AG09319 (cell line): ENCODE results near the gene CEP104.

Source experiments
- DNase-seq: peaks from one replicate; pipeline ENCODE4 v3.0.0-alpha.2; 2010; ENCODE audit warnings: low read depth; ENCODE audit errors: extremely low read depth
- TF ChIP-seq, protein P1 (sequence below): IDR thresholded peaks from 2 replicates; pipeline ENCODE4 v1.5.1; 2011; ENCODE audit warnings: low read depth, mild to moderate bottlenecking, inconsistent platforms, low read length, moderate library complexity

The CEP104 gene

DNA sequence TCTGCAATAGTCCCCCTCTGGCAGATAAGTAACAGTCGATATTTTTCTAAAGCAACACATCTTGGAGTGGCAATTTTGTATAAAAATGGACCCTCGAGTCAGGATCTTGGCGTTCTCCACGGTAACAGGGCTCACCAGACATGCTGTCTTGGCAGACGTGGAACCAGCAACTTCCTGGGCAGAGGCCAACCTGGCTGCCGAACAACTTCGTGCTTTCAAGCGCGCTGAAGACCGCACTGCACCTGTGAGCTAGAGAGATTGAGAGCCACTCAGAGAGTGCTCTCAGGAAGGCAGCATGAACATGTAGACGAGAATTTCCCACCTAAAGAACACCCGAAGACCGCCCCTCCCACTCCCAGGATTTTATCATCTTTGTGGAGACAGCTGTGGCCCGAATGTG is 35.7 kb upstream of the CEP104 start:
- no peak for DNase-seq
- TF ChIP-seq, protein P1, sequence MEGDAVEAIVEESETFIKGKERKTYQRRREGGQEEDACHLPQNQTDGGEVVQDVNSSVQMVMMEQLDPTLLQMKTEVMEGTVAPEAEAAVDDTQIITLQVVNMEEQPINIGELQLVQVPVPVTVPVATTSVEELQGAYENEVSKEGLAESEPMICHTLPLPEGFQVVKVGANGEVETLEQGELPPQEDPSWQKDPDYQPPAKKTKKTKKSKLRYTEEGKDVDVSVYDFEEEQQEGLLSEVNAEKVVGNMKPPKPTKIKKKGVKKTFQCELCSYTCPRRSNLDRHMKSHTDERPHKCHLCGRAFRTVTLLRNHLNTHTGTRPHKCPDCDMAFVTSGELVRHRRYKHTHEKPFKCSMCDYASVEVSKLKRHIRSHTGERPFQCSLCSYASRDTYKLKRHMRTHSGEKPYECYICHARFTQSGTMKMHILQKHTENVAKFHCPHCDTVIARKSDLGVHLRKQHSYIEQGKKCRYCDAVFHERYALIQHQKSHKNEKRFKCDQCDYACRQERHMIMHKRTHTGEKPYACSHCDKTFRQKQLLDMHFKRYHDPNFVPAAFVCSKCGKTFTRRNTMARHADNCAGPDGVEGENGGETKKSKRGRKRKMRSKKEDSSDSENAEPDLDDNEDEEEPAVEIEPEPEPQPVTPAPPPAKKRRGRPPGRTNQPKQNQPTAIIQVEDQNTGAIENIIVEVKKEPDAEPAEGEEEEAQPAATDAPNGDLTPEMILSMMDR, result no peak

DNA sequence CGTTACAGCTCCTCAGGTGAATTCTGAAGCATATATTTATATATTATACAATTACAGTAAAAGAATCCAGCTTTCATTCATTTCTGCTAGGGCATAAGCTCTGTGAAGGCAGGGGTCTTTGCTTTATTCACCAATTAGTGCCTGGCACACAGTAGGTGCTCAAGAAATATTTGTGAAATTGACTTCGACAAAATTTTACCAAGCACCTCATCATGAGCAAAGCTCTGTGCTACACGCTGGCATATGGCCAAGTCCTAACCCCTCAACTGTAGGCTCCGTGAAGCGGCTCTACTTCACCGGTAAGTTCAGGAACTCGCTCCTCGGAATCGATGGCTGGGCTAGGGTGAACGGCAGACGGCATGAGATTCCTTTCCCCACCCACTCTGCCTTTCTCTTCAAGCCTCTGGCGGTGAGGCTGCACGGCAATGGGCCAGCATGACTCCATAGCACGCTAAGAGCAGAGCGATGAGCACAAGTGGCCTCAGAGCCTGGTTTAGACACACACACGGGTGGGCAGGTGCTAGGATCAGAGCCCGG is 34.4 kb upstream of the CEP104 start:
- TF ChIP-seq, protein P1, result no peak
- DNase-seq, result no peak

DNA sequence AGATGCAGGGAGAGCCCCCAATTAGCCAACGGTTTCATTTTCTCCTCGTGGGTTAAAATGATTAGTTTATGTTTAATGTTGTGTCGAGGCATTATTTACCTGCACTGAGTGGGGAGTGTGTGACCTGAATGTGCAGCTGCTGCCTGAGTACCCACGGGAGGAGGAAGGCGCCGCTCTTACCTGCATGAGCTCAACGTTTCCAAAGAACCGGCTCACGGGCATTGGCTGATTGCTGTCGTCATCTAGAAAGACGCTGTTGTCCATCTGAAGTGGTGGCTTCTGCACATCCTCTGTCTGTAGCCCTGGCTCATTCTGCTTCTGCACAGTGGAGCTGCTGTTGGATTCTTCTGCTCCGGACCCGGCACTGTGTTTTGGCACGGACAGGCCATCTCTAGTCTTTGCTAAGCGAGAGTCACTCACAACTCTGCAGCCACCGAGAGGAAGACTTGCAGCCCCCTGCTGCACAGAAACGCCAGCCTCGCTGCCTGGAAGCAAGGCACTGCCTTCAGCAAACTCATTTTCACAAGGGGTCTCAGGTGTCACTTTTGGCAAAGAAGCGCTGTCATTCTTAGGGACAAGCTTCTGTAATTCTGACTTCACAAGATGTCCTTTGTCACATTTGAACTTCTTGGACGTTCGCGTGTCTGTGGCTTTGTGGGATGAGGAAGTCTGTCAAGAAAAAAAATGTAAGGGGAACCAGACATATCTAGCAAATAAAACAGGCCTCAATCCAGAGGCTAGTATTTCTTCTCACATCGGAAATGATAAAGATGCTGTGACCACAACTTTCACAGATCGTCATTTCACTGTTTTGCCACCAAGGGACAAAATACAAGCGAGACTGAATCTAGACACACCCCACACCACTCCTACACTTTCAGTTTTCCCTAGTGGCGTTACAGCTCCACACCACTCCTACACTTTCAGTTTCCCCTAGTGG is 33.6 kb upstream of the CEP104 start:
- no peak for DNase-seq
- TF ChIP-seq, protein P1, result no peak

DNA sequence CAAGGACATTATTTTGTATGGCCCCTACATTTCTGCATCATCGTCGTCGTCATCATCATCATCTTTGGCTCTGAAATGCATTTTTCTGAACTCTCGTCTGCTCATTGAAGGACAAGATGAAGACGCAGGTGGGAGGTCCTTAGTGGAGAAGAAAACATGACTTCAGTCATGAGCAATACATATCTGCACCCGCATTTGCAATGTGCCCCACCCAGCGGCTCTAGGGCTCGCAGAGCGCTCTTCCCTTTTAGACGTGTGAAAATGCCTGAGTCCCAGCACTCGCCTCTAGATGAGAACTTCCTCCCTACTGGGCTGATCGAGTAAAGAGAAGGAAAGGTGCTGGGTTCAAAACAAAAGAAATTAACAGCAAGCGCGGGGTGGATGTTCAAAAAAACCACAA is 32.9 kb upstream of the CEP104 start:
- TF ChIP-seq, protein P1, result no peak
- DNase-seq, result no peak

DNA sequence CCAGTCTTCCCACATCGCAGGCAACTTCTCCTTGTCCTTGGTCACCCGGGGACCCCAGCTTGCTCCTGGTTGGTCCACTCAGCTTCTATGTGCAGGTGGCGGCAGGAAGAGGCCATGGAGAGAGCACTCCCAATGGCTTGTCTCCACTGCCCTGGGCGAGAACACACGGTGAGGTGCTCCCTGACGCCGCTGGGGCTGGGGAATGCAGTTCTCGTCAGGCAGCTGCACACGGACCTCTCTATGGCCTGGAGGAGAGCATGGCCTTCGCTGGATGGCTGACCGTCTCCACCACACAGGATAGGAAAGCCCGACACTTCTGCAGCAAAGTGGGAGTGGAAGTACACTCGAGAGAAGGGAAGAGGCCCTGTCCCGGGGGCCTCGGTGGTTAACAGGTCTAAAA is 31.3 kb upstream of the CEP104 start:
- TF ChIP-seq, protein P1, result no peak
- no peak for DNase-seq

DNA sequence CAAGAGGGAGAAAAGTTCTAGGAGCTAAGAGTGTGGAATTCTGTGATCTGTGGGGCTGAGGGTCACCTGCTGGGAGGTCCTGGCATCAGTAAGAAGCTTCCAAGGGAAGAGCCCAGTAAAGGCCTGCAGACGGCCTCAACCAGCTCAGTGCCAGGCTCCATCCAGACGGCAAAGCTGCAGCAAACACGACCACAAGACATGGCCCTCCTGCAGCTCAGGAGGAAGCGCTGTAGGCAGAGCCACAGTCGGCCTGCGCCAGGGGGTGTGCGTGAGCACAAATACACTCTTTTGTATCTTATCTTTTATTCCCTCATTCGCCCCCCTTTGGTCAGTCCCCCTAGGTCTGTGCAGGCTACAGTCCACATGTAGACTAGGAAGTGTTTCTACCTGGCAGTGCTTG is 29.7 kb upstream of the CEP104 start:
- TF ChIP-seq, protein P1, result no peak
- no peak for DNase-seq

DNA sequence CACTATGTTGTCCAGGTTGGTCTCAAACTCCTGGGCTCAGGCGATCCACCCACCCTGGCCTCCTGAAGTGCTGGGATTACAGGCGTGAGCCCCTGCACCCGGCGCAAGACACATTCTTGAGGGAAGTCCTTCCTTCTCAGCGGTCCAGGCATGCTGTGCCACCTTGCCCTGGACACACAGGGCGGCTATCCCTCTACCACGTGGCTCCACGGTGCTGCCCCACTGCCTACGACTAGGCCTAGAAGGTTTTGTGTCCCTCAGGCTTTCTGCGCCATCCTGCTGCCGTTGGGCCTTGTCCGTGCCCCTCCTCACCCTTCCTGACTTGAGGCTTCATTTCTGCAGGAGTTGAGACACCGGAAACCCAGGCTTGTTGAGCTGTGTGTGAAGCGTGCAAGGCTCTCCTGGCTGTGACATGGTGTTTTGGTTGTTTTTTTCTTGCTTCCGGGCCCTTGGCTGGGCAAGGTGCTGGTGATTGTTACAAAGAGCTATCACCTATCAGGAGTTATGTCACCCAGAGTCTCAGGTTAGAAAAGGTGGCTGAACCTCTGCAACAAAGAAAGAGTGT is 29.2 kb upstream of the CEP104 start:
- no peak for DNase-seq
- TF ChIP-seq, protein P1, result no peak
